Astrocyte of the cerebellum (primary cell): ENCODE results near the gene NEBL.

Experiments used
- DNase-seq: peaks from one replicate; pipeline ENCODE4 v3.0.0-alpha.2; 2011; ENCODE audit warnings: low read depth
- H3K4me3 ChIP-seq: 2 replicates; pipeline ENCODE4 v1.5.1; 2011; ENCODE audit warnings: mild to moderate bottlenecking, low read depth, low read length, moderate library complexity
- CTCF ChIP-seq: IDR thresholded peaks from 2 replicates; pipeline ENCODE4 v1.5.1; 2012; ENCODE audit warnings: low read length, low read depth, moderate library complexity, mild to moderate bottlenecking; ENCODE audit errors: missing control alignments
- in situ Hi-C: cut with HindIII; loops from 2 replicates; pipeline ENCODE4 v1.10.0; 2017; ENCODE audit warnings: low sequenced_read_pairs

NEBL gene

GRCh38 chr10:20885678-20886077, 11.4 kb downstream of the NEBL start:
- DNase-seq, result no peak

GRCh38 chr10:20883552-20883951, 13.6 kb downstream of the NEBL start:
- in situ Hi-C loops, result no loop called here
- no peak for DNase-seq
- H3K4me3 ChIP-seq, result no peak overlapping the region
- TF ChIP-seq CTCF, result no peak

More at GRCh38 chr10:20885678-20886077, 11.4 kb downstream of the NEBL start:
- in situ Hi-C loops, result no loop called here
- no peak overlapping the region for H3K4me3 ChIP-seq
- no peak for TF ChIP-seq CTCF

GRCh38 chr10:20882091-20882490, 15.0 kb downstream of the NEBL start:
- in situ Hi-C loops, result no loop called here
- H3K4me3 ChIP-seq, result no peak overlapping the region
- DNase-seq, result no peak
- no peak for TF ChIP-seq CTCF

GRCh38 chr10:20879136-20879535, 18.0 kb downstream of the NEBL start:
- in situ Hi-C loops, result no loop called here
- TF ChIP-seq CTCF, result no peak
- no peak for DNase-seq
- no peak overlapping the region for H3K4me3 ChIP-seq

- TF ChIP-seq CTCF, result no peak
- no peak for DNase-seq
- in situ Hi-C loops, result no loop called here
These were observed 18.8 kb downstream of the NEBL start for GRCh38 chr10:20877986-20878983.

GRCh38 chr10:20877554-20877953, 19.6 kb downstream of the NEBL start:
- no peak for TF ChIP-seq CTCF
- no peak for DNase-seq
- in situ Hi-C loops, result no loop called here
- no peak overlapping the region for H3K4me3 ChIP-seq

More at GRCh38 chr10:20877986-20878983, 18.8 kb downstream of the NEBL start:
- no peak overlapping the region for H3K4me3 ChIP-seq
